T-helper 1 cell treated with Interleukin-12 subunit alpha and Interleukin-12 subunit beta and Interleukin-4 antibody, amounts not matched to agents 30 μg/mL and 1 μg/mL, for 36 hours (primary cell): ENCODE measurements around the gene SPOCK1.
"Not testable (repeated sequence)": the region's sequence is repeated elsewhere in the genome, so short reads cannot be mapped to it uniquely, and the experiment has no call there.

ENCODE experiments used
- H3K27ac Mint-ChIP-seq: one replicate; pipeline ENCODE4 v1.8.0; 2021; ENCODE audit warnings: mild to moderate bottlenecking, mixed read lengths
- H3K27me3 Mint-ChIP-seq: one replicate; pipeline ENCODE4 v1.8.0; 2021; ENCODE audit warnings: low read depth, mixed read lengths
- H3K36me3 Mint-ChIP-seq: one replicate; pipeline ENCODE4 v1.8.0; 2021; ENCODE audit warnings: low read depth, mixed read lengths
- H3K4me1 Mint-ChIP-seq: one replicate; pipeline ENCODE4 v1.8.0; 2021; ENCODE audit warnings: low read depth, mixed read lengths
- H3K4me3 Mint-ChIP-seq: one replicate; pipeline ENCODE4 v1.8.0; 2021; ENCODE audit warnings: mild to moderate bottlenecking, moderate library complexity, mixed read lengths
- H3K9me3 Mint-ChIP-seq: one replicate; pipeline ENCODE4 v1.8.0; 2021; ENCODE audit warnings: mixed read lengths

The SPOCK1 gene

DNA sequence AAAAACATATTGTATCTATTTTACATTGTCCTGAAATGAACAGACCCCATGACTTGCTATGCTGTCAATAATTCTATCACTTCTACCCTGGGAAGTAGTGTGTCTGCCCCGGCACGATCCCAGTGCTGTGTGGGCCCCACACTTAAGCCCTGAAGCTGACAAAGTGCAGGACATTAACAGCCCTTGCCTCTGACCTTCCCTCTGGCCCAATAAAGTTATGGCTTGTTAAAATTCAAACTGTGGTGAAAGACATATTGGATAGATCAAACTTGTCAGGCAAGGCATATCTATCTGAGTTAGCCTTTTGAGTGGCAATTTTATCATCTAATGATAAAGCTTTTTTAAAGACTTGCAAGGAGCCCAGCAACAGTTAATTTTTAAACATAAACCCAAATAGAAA is 229.2 kb downstream of the SPOCK1 start:
- peaks cover 4% of the 10 kb centered on the region for H3K27me3 Mint-ChIP-seq
- no peaks in the 10 kb centered on the region for H3K9me3 Mint-ChIP-seq
- no peaks in the 10 kb centered on the region for H3K36me3 Mint-ChIP-seq
- no peaks in the 10 kb centered on the region for H3K4me1 Mint-ChIP-seq
- no peak overlapping the region for H3K27ac Mint-ChIP-seq
- no peak overlapping the region for H3K4me3 Mint-ChIP-seq

DNA sequence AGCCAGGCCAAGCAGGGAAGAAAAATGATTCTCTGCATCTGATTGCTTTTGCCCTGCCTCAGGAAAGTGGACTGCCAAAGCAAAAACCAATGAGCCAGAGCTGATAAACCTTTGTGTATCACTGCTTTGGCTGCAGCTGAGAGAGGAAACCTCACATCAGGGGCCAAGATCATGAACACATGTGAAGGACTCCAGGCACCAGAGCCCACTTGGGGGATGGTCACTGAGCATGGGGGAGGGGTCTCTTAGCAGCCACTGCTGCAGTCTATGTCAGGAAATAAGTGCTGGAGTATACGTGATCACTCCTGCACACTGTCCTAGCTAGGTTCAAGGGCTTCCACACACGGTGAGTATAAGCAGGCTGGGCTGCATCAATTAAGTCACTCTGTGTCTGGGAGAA is 229.9 kb downstream of the SPOCK1 start:
- Mint-ChIP-seq H3K36me3 (no peaks in the 10 kb centered on the region), H3K27ac (no peak overlapping the region), H3K27me3 (peaks cover 4% of the 10 kb centered on the region), H3K9me3 (no peaks in the 10 kb centered on the region), H3K4me1 (no peaks in the 10 kb centered on the region), H3K4me3 (no peak overlapping the region)

DNA sequence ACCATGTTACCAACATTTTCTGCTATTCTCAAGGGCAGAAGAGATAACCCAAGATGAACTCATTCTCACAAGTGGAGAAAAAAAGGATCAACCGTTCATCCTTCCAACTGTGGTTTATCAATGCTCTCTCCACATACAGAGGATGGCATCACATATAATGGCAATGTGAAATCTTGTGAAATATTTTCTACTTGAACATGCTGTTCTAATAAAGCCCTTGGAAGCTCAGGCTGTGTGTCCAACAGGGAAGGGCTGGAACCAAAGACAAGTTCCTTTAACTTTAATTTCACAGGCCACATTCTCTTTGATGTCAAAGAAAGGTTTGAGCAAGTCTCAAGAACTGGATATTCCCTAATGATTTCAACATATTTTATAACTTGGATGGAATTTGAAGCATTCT is 230.5 kb downstream of the SPOCK1 start:
- no peak overlapping the region for H3K4me3 Mint-ChIP-seq
- no peaks in the 10 kb centered on the region for H3K9me3 Mint-ChIP-seq
- H3K27ac Mint-ChIP-seq, result no peak overlapping the region
- H3K4me1 Mint-ChIP-seq, result no peaks in the 10 kb centered on the region
- no peaks in the 10 kb centered on the region for H3K36me3 Mint-ChIP-seq
- peaks cover 4% of the 10 kb centered on the region for H3K27me3 Mint-ChIP-seq

DNA sequence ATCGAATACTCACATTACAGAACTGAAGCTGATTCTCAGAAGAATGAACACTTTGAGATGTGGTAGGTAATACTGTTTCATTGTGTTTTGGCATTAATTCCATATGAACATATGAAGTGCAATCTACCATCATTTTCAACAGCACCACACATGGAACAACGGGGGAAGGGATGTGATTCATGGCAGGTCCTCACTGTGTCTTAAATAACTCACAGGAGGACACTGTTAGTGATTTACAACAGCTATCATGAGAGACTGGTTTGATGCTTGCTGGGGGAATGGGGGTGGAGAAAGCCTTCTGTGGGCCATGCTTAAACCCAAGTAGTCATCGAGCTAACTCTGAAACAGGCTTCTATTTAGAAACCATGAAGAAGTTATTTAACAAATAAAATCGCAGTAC is 232.9 kb downstream of the SPOCK1 start:
- Mint-ChIP-seq H3K9me3 (no peaks in the 10 kb centered on the region), H3K36me3 (no peaks in the 10 kb centered on the region), H3K4me1 (no peaks in the 10 kb centered on the region), H3K4me3 (no peak overlapping the region), H3K27me3 (peaks cover 9% of the 10 kb centered on the region), H3K27ac (no peak overlapping the region)

DNA sequence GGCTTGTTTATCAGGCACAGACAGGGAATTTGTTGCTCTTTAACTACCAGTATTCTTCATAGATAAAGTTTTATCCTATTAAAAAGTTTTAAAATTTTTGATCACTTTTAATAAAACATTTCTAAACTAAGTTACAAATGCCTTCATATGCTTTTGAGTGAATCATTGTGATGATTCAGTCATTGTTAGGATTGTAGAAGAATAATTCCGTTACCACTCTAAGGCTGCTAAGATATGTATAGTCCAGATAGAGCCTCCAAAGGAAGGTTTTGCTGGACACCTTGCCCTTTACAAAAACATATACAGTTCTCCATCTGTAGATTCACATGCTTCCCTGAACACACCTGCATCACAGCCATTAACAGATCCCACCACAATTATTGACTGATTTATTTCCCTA is 233.7 kb downstream of the SPOCK1 start:
- H3K4me1 Mint-ChIP-seq, result no peaks in the 10 kb centered on the region
- no peaks in the 10 kb centered on the region for H3K9me3 Mint-ChIP-seq
- H3K4me3 Mint-ChIP-seq, result no peak overlapping the region
- no peak overlapping the region for H3K27ac Mint-ChIP-seq
- no peaks in the 10 kb centered on the region for H3K36me3 Mint-ChIP-seq
- H3K27me3 Mint-ChIP-seq, result peaks cover 9% of the 10 kb centered on the region

DNA sequence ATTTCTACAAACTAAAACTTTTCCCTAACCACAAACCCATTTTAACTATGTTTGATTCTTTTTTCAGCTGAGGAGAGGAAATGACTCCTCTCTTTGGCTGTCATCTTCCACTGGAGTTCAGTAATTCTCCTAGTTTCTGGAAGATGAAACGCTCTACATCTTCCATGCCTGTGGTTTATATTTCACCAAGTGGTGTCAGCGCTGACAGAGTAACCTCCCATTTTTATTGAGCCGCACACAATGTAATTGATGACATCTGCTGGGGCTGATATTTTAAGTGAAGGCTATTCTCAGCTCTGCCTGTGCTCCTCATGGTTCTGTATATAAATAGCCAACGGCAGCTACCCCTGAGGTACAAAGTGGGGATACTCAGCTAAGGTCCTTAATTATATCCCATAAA is 234.6 kb downstream of the SPOCK1 start:
- peaks cover 9% of the 10 kb centered on the region for H3K27me3 Mint-ChIP-seq
- no peak overlapping the region for H3K27ac Mint-ChIP-seq
- H3K4me3 Mint-ChIP-seq, result no peak overlapping the region
- no peaks in the 10 kb centered on the region for H3K9me3 Mint-ChIP-seq
- H3K36me3 Mint-ChIP-seq, result no peaks in the 10 kb centered on the region
- H3K4me1 Mint-ChIP-seq, result no peaks in the 10 kb centered on the region

DNA sequence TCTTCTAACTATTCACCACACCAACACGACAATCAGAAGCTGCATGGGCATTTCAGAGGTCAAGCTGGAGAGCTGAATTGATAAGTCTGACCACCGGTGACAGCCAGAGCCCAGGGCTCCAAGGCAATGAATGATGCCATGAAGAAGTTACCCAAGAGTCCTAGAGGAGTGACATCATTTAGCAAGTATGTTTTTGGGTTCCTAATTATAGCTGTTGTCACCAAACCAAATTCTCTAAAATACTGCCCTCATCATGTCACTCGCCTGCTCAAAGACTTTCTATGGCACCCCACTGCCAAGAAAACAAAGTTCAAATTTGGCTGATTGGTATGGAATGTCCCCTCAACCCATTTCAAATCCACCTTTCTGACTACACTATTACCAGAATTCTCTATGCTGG is 235.1 kb downstream of the SPOCK1 start:
- Mint-ChIP-seq H3K27ac (no peak overlapping the region), H3K36me3 (no peaks in the 10 kb centered on the region), H3K9me3 (no peaks in the 10 kb centered on the region), H3K27me3 (peaks cover 9% of the 10 kb centered on the region), H3K4me3 (no peak overlapping the region), H3K4me1 (no peaks in the 10 kb centered on the region)

DNA sequence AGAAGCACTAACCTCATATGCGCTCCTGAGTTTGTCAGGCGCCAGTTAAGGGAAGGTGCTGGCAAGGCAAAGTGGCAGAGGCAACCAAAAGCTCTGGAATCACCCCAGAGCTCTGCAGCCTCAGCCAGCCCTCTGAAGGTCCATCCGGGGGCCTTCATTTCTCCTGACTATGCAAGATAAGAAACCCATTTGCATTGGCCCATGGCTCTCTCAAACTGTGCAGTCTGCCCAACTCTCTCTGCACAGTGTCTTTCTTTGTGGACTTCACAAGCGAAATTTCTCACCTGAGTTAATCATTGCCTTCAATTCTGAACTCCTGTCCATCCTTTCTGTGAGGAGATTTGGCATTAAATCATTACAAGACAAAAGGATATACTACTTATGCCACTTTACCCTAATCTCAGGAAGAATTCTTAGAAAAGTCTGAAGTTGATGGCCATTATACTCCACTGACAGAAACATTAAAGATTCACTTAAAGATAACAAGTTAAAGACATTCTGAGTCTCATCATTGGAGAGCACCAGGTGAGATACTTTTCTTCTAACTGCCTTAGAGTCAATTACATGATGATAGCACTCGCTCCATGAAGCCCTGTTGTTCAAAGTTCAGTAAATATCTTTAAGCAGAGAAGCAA is 235.6 kb downstream of the SPOCK1 start:
- no peak overlapping the region for H3K4me3 Mint-ChIP-seq

DNA sequence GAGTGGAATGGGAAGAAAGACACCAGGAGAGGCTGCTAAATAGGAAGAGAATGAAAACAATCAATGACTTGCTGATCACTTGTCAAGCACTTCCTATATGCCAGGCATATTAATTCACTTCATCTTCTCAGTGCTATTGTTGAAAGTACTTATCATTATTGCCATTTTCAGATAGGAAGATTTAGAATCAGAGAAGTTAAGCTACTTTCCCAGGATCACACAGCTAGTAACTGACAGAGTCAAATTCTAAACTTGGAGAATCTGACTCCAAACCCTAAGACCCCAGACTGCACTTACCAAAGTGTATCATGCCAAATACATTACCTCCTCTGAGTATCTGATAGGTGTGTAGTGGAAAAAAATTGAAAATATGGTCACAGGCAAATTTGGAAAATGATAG is 236.3 kb downstream of the SPOCK1 start:
- Mint-ChIP-seq H3K27ac (no peak overlapping the region), H3K36me3 (no peaks in the 10 kb centered on the region), H3K4me1 (no peaks in the 10 kb centered on the region), H3K27me3 (peaks cover 9% of the 10 kb centered on the region), H3K9me3 (no peaks in the 10 kb centered on the region), H3K4me3 (no peak overlapping the region)

More for the DNA sequence above, 235.6 kb downstream of the SPOCK1 start:
- Mint-ChIP-seq H3K27ac (no peak overlapping the region), H3K27me3 (peaks cover 9% of the 10 kb centered on the region), H3K36me3 (no peaks in the 10 kb centered on the region), H3K4me1 (no peaks in the 10 kb centered on the region), H3K9me3 (no peaks in the 10 kb centered on the region)

DNA sequence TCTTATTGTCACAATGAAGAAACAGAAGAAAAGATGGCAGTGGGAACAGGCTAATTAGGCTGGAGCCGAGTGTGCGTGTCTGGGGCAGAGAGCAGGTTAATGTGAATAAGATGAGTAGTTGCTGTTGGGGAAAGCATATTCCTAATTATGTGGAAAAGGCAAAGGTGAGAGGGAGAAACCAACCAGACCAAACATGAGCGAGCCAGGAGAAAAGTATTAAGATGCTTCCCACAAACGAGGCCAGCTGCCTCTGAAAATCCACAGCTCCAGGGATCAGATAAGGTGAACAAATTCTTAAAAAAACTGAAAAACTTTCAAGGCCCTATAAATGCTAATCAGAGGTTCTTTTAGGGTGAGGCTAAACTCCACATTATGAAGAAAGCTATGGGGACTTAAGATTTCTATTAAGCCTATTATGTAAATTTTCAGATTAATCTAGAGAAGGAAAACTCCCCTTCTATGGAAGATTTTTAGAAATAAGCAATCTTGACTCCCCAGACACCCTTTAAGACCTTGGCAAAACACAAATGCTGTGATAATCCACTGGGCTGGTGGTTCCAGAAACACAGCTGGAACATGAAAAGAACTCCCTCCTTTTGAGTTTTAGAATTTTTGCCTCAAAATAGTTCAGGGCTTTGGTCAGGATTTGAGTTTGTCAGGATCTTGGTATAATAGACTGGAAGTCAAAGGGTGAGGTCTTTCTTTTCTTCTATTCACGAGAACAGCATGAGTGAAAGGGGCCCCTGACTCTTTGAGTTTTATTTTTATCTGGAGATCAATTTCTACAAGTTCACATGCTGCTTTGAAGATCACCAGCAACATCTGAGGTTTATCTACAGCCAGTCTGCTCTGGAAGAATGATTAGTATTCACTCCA is 238.1 kb downstream of the SPOCK1 start:
- H3K9me3 Mint-ChIP-seq, result no peaks in the 10 kb centered on the region
- H3K4me1 Mint-ChIP-seq, result no peaks in the 10 kb centered on the region
- H3K36me3 Mint-ChIP-seq, result no peaks in the 10 kb centered on the region
- H3K4me3 Mint-ChIP-seq, result no peak overlapping the region
- peaks cover 5% of the 10 kb centered on the region for H3K27me3 Mint-ChIP-seq
- no peak overlapping the region for H3K27ac Mint-ChIP-seq

DNA sequence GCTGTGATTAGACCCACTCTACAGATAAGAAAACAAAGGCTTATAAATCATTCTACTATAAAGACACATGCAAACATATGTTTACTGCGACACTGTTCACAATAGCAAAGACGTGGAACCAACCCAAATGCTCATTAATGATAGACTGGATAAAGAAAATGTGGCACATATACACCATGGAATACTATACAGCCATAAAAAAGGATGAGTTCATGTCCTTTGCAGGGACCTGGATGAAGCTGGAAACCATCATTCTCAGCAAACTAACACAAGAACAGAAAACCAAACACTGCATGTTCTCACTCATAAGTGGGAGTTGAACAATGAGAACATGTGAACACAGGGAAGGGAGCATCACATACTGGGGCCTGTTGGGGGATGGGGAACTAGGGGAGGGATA is 240.0 kb downstream of the SPOCK1 start:
- not testable (repeated sequence) for H3K4me3 Mint-ChIP-seq, H3K36me3 Mint-ChIP-seq, H3K27ac Mint-ChIP-seq, H3K4me1 Mint-ChIP-seq, H3K27me3 Mint-ChIP-seq, H3K9me3 Mint-ChIP-seq

DNA sequence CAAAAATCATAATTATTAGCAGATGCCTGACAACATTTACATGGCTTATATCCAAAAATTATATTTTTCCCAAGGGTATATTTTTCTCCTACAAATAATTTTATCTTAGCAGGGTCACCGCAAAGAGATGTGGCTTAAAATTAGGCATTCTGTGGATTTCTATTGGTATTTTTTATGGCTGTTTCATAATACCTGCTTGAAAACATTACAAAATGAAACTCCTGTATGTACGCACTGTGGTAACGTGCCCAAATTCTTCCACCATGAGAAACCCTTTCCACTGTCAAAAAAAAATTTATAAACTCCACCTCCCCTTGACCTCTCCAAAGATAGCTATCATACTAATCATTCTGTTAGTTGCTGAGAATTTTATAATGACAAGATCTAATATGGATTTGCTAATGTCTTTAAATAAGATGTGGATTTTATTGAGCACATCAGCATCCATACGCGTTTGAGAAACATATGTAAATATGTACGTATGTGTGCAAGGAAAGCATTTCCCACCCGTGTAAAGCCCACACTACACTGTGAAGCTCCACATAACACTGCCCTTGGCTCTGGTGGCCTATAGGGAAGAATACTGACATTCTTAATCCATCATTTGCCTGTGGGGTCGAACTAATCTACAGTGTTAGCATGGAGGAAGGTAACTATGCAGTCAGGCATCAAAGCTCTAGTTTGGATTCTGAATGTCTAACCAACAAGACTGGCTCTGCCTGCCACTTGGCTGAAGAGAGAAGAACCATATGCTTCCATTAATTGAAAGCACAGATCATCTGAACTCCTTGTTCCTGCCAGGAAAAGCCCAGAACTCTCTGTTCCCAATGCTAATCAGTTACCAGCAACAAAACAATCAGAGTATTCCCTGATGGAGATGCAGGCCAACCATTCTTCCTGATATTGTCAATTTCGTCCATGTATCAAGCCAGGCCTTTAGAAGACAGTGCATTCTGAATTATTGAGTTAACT is 244.7 kb downstream of the SPOCK1 start:
- Mint-ChIP-seq H3K27me3 (no peaks in the 10 kb centered on the region), H3K4me1 (no peaks in the 10 kb centered on the region), H3K27ac (no peak overlapping the region), H3K9me3 (no peaks in the 10 kb centered on the region), H3K36me3 (no peaks in the 10 kb centered on the region), H3K4me3 (no peak overlapping the region)

DNA sequence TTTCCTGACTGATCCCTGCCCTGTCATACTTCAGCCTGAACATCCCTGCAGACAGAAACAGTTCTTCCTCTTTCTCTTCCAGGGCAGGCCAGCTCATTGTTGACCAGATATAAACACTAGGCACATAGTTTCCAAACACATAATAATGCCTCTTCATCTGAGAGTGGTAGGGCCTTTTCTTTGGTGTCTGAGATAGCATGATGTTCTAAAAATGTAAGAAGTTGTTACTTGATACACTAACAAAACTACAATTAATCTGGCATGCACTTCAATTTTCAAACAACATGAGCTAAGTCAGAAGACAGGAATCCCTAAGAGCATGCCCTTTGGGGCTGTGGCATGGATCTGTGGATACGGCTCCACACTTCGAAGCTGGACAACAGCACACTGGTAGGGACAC is 246.6 kb downstream of the SPOCK1 start:
- no peaks in the 10 kb centered on the region for H3K36me3 Mint-ChIP-seq
- H3K9me3 Mint-ChIP-seq, result no peaks in the 10 kb centered on the region
- H3K27me3 Mint-ChIP-seq, result no peaks in the 10 kb centered on the region
- no peak overlapping the region for H3K4me3 Mint-ChIP-seq
- H3K4me1 Mint-ChIP-seq, result no peaks in the 10 kb centered on the region
- no peak overlapping the region for H3K27ac Mint-ChIP-seq

DNA sequence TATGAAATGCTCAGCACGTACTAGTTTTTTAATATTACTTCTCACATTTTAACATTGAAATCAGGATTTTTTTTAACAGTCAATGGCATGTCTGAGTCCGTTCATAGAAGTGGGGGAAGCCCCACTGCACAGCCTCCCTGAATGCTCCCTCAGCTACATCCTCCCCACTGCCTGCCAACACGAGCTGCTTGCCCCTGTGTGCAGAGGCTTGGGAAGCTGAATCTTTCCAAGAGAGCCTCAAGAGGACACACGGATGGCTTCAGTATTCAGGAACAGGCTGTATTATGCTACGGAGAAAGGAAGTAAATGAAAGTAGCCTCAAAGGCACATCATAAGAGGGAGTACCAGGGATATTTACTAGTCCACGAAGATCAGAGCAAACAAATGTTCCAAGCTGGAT is 248.7 kb downstream of the SPOCK1 start:
- no peaks in the 10 kb centered on the region for H3K9me3 Mint-ChIP-seq
- H3K36me3 Mint-ChIP-seq, result no peaks in the 10 kb centered on the region
- no peaks in the 10 kb centered on the region for H3K27me3 Mint-ChIP-seq
- H3K27ac Mint-ChIP-seq, result no peak overlapping the region
- H3K4me3 Mint-ChIP-seq, result no peak overlapping the region
- H3K4me1 Mint-ChIP-seq, result no peaks in the 10 kb centered on the region
